Posterior vena cava (tissue), 2 donors: ENCODE data around the gene ZNF384. TPM values are rescaled to one million over a fixed set of nuclear protein-coding genes. Genes with fewer than 3 reads are reported as not detected.
A peak's percentile ranks its signal among the peaks of the same experiment; 100 is the strongest.

Experiments
- DNase-seq: peaks from one replicate; pipeline ENCODE4 v3.0.0-alpha.2; 2020; ENCODE audit warnings: low spot score
- intact Hi-C, 2 donors: fragments of 100-400 bp; cut with DNase I; formaldehyde crosslinking; loops; one replicate each; pipeline versions ENCODE4 v1.14.1 to v1.14.2; 2022 to 2023
- total RNA-seq, 2 donors: library from RNA; stranded (reverse); fragmentation: NEBNext Ultra II Directional; extraction: Animal tissue kit (Norgen Biotek cat#: 25700); gene quantifications; one replicate each; pipeline ENCODE4 v1.2.1, GENCODE V29; 2021
- donor health status: DM: yes; HTN: yes; CAD: no.
- donor health status: DM: yes; HTN: yes; CAD: no.

Gene ZNF384
- total RNA-seq, 2 donors from 2014 or later: 35.6 to 40.1 TPM

- intact Hi-C loops: no loop called here
- DNase-seq: no peak
Observed at GRCh38 chr12:6635856-6636531, 53.2 kb downstream of the ZNF384 start, which contains the start of gene LPAR5. TSS of gene LPAR5 (minus strand) at chr12:6635959. CDS start at chr12:6621248, 14,711 bp downstream.

DNA sequence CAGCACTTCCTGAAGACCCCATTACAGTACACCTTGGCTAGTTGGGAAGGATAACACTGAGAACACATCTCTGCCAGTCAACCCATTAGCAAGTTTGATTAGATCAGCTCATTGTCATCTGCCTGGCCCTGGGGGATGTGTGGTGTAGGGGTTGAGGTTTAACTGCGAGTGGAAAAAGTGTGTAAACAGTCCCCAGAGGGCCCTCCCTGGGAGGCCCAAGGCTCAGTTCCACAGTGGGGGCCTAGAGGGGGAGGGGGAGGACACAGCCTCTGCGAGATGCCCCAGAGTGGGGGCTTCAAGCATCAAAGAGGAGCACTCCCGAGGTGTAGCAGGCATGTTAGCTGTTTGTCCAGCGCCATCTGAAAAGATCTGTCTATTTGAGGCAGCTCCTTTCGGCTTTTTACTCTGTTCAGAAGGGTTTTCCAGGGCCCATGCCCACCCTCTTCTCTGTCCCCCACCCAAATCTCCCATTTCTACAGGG lies 53.8 kb downstream of the ZNF384 start:
- intact Hi-C loops: no loop called here

GRCh38 chr12:6632026-6632983 lies 56.9 kb downstream of the ZNF384 start:
- intact Hi-C loops: no loop called here
- no peak for DNase-seq

More for the DNA sequence above, 53.8 kb downstream of the ZNF384 start:
- DNase-seq: no peak

DNA sequence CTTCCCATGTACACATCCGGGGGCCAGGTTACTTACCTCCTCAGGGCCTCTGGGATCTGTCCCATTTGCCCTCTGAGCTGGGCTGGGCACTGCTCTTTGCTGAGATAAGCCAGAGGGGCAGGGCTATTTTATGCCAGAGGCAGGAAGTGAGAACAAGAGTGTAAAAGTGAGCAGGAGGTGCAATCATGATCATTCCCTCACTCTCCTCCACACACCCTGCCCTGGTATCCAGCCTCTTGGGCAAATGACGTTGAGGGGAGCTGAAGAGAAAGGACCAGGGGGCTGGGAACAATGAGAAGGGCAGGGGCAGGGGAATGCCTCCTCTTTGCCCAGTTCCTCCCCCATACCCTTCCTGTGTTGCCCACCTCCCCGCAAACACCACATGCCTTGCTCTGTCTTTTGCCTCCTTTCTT lies 57.6 kb downstream of the ZNF384 start:
- intact Hi-C loops: no loop called here
- DNase-seq: no peak

DNA sequence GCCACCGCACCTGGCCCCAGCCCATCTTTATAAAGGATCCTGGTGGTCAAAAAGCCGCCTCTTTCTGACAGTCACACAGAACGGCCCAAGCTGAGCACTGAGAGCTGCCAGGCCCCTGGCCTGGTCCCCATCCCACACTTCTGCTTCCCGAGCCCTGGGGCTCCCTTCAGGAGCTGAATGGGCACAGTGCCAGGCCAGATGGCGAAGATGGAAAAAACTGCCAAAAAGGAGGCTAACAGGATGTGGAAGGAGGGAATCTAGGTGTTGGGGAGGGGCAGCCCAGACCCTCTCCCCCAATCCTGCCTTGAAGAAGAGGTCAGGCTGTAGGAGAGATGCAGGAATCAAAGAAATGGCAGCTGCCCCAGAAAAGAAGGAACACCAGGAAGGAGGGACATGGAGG lies 58.4 kb downstream of the ZNF384 start:
- DNase-seq: no peak
- intact Hi-C loops: no loop called here

DNA sequence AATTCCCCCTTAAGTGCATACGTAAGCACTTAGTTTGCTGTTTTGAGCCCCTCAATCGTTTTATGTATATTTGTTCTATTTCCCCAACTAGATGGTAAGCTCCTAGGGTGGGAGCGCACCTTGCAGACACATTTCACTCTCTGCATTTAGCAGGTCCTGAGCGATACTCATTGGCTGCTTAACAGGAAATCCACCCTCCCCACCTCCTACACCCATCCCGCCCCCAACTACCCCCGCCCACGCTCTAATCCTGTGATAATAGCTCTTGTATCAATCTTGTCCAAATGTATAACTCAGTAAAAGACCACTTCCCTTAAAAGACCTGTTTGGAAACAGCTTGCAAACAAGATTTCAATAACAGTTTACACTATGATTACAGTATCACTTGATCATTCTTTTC lies 61.6 kb downstream of the ZNF384 start:
- intact Hi-C loops: no loop called here

DNA sequence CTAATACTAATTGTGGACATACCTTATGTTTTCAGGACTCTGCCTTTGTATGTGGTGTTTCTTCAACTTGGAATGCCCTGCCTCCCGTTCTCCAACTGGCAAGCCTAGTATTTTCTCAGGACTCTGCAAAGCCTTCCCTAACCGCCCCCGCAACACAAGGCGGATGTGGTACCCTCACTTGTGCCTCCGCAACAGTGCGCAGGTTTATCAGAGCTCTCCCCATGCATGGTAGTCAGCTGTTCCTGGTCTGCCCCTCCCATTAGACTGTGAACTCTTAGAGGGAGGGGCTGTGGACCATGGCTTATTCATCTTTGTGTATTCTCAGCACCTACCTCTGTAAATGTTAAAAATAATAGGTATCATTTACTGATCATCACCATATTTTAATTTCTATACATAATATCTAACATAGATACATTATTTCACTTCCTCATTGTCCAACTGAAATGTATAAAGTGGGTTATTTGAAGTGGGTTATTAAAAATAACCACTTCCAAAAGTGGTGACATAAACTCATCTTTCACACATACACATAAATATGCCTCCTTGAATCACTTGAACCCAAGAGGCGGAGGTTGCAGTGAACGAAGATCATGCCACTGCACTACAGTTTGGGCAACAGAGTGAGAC lies 62.4 kb downstream of the ZNF384 start:
- DNase-seq: no peak
- intact Hi-C loops: no loop called here

More for the DNA sequence above, 61.6 kb downstream of the ZNF384 start:
- no peak for DNase-seq

DNA sequence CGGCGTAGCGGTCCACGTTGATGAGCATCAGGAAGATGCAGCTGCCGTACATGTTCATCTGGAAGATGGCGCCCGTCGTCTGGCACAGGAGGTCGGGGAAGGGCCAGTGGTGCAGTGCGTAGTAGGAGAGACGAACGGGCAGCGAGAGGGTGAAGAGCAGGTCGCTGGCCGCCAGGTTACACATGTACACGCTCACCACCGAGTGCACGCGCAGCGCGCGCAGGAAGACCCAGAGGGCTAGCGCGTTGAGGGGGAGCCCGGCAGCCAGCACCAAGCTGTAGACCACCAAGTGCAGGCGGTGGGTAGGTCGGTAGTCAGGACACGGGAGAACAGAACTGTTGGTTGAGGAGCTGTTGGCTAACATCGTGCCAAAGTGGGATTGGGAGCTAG lies 68.3 kb downstream of the ZNF384 start:
- DNase-seq: no peak
- intact Hi-C loops: loop anchor here in 1 of 2 donors (5.0 kb wide), 1 partner anchor 156 kb away; no protein-coding TSS in a partner anchor

DNA sequence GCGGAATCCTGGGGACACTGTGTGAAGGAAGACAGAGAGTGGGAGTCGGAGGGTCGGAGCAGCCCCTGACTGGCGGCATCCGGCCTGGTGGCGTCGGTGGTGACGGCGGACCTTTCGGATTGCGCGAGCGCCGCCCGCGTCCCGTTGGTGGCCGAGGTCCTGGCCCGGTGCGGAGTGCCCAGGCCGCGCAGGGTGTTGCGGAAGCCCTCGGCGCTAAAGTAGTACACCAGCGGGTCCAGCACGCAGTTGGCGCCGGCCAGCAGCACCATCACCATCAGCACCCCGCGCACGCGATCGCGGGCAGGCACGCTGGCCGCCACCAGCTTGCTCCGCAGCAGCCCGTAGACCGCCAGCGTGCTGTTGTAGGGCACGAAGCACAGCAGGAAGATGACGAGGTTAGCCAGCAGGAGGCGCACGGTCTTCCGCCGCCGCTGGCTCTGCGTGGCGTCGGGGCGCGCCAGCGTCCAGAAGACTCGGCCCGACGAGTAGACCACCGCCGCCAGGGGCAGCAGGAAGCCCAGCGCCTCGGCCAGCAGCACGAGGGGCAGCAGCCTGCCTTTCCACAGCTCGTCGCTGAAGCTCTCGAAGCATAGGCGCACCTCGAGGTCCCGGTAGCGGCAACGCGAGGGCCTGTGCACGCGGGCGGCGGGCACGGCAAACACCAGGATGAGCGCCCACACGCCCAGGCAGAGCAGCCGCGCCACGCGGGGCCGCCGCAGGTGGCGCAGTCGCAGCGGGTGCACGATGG lies 68.9 kb downstream of the ZNF384 start:
- intact Hi-C loops: loop anchor here in 1 of 2 donors (5.0 kb wide), 1 partner anchor 157 kb away; no protein-coding TSS in a partner anchor
- DNase-seq: peak; percentile 87

- no peak for DNase-seq
- intact Hi-C loops: loop anchor here in 1 of 2 donors (5.0 kb wide), 1 partner anchor 49 kb away; no protein-coding TSS in a partner anchor
Observed at GRCh38 chr12:6618483-6619225, 70.5 kb downstream of the ZNF384 start.

Other genes starting within 250 kb of the ZNF384 start
- gene CD27, start 244.4 kb downstream of the ZNF384 start, total RNA-seq: under 1 TPM; 0.42 to 0.43 TPM
- 10 to 100 TPM; 15.3 to 20.6 TPM for gene TAPBPL, start 237.3 kb downstream of the ZNF384 start, total RNA-seq
- gene VAMP1, start 218.7 kb downstream of the ZNF384 start, total RNA-seq: 10 to 100 TPM in 1 of 2 donors, 1 to 10 TPM in 1; 6.2 to 11.1 TPM
- gene MRPL51, start 196.1 kb downstream of the ZNF384 start, total RNA-seq: 100 to 1,000 TPM in 1 of 2 donors, 10 to 100 TPM in 1; 90.1 to 102 TPM
- 10 to 100 TPM; 14.4 to 16.3 TPM for gene NCAPD2, start 195.3 kb downstream of the ZNF384 start, total RNA-seq
- gene GAPDH, start 154.9 kb downstream of the ZNF384 start, total RNA-seq: 1,000 to 10,000 TPM; 2,037 to 2,666 TPM
- 10 to 100 TPM; 26.4 to 33.0 TPM for gene IFFO1, start 133.3 kb downstream of the ZNF384 start, total RNA-seq
- gene NOP2, start 121.1 kb downstream of the ZNF384 start, total RNA-seq: 10 to 100 TPM; 18.6 to 27.1 TPM
- gene CHD4, start 82.0 kb downstream of the ZNF384 start, total RNA-seq: 100 to 1,000 TPM; 160 to 169 TPM
- 1 to 10 TPM; 2.3 to 3.3 TPM for gene LPAR5, start 53.4 kb downstream of the ZNF384 start, total RNA-seq
- 1 to 10 TPM; 1.3 to 2.2 TPM for gene ACRBP, start 41.9 kb downstream of the ZNF384 start, total RNA-seq
- gene ING4, start 26.3 kb downstream of the ZNF384 start, total RNA-seq: 10 to 100 TPM; 23.0 to 25.9 TPM
- under 1 TPM in 1 of 2 donors, not detected in 1; 0.69 TPM for gene PIANP, start 11.4 kb upstream of the ZNF384 start, total RNA-seq
- 10 to 100 TPM; 46.0 to 54.5 TPM for gene COPS7A, start 34.7 kb upstream of the ZNF384 start, total RNA-seq
- 100 to 1,000 TPM; 106 to 145 TPM for gene MLF2, start 63.8 kb upstream of the ZNF384 start, total RNA-seq
- gene PTMS, start 77.0 kb upstream of the ZNF384 start, total RNA-seq: 100 to 1,000 TPM; 373 to 398 TPM
- 1 to 10 TPM in 1 of 2 donors, under 1 TPM in 1; 0.57 to 1.2 TPM for gene LAG3, start 83.1 kb upstream of the ZNF384 start, total RNA-seq
- 10 to 100 TPM; 12.9 to 36.0 TPM for gene CD4, start 100.2 kb upstream of the ZNF384 start, total RNA-seq
- 1 to 10 TPM; 3.9 to 5.1 TPM for gene GPR162, start 132.4 kb upstream of the ZNF384 start, total RNA-seq
- gene P3H3, start 139.0 kb upstream of the ZNF384 start, total RNA-seq: 10 to 100 TPM; 37.7 to 59.9 TPM
- gene GNB3, start 151.6 kb upstream of the ZNF384 start, total RNA-seq: 1 to 10 TPM; 3.6 to 4.0 TPM
- gene CDCA3, start 161.9 kb upstream of the ZNF384 start, total RNA-seq: under 1 TPM; 0.46 to 0.52 TPM
- 10 to 100 TPM; 87.0 to 91.1 TPM for gene USP5, start 162.8 kb upstream of the ZNF384 start, total RNA-seq
- gene TPI1, start 178.2 kb upstream of the ZNF384 start, total RNA-seq: 100 to 1,000 TPM; 303 to 366 TPM
- 1 to 10 TPM; 4.9 to 6.9 TPM for gene SPSB2, start 183.9 kb upstream of the ZNF384 start, total RNA-seq
- gene LRRC23, start 215.4 kb upstream of the ZNF384 start, total RNA-seq: 1 to 10 TPM; 5.3 to 6.7 TPM
- 10 to 100 TPM; 45.6 to 57.1 TPM for gene ENO2, start 225.2 kb upstream of the ZNF384 start, total RNA-seq
- 100 to 1,000 TPM in 1 of 2 donors, 10 to 100 TPM in 1; 97.0 to 106 TPM for gene ATN1, start 238.6 kb upstream of the ZNF384 start, total RNA-seq